Measurements from ENCODE around the gene CTCFL.

CTCFL gene

GRCh38 chr20:57559658-57560553 is 35.0 kb upstream of the CTCFL start:
- DNase-seq = no peak

DNA sequence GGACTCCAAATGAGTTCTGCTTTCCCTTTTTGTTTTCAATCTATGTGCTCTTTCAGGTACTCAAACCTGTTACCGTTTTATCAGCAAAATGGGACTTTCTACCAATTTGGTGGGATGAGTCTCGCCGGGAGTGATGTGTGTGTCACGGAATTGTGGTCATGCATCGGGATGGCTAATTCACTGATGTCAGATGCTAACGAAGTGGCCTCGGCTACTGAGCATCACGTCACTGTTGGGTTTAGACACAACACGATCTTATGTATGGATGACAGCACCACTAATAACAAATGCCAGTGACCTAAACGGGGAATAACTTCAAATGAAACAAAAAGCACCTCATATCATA is 34.3 kb upstream of the CTCFL start:
- DNase-seq = no peak

DNA sequence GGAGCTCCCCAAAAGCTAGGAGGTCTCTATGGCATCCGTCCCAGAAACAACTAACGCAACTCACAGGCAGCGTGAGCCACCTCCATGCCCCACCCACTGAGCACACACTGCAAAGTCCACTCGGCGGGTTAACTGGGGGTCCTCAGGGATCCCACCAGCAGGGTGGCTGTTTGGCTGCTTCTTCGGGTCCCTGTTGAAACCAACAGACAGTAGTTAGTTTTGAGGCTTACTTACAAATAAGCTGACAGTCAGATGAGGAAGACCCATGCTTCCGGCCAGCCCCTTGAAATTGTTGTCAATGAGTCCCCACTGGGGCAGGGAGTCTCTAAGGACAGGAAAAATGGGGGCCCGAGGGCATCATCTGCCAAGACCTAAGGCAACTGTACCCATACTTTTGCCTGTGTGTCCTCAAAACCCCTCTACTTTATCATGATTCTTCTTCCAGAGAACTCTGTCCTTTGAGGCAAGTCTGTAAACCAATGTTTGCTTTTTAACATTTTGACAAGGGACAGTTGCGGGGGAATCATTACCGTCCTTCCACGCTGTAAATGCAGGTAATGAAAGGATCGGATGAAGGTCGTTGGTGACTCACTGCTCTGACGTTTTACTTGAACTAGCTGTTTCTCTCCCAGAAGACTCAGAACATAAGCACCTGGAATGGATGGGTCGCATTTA is 33.8 kb upstream of the CTCFL start:
- no peak for DNase-seq

DNA sequence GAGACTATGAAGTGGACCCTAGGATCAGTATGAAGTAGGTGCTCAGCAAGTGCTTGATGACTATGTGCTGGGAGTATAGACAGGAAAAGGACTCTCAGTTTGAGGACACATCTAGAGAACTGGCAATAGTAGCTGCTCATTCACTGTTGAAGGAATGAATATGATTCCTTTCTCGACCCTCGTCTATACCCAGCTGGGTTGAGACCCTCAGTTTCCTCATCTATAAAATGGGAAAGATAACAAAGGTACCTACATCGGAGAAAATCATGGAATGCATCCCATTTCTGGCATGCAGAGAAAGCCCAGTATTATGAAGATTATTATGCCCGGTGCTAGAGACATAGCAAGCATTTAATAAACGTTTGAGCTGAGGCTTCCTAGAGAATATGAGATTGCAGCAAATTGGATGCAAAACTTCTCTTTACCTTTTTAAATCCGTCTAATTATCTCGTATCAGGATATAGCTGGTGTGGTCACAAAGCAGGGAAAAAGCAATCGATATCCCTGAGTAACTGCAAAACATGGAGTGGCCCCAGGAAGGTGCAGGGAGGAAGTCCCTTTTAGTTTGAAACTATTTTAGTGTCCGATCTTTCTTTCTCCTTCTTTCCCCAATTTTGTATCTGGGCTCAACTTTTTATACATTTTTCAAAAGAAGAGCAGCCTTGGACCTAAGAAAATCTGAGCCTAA is 33.1 kb upstream of the CTCFL start:
- DNase-seq = no peak

DNA sequence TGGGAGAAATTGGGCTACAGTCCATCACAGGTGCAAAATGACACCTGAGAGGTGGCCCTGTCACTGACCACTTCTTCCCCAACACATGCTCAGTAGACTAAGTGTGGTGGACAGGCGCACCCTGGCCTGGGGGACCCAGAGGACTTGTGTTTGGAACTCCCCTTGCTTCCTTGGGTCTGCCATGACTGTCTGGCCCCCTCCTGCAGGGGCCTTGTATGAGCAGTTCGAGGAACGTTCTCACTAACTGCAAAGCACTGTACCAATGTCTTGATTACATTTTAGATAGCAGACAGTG is 32.0 kb upstream of the CTCFL start:
- DNase-seq = no peak

DNA sequence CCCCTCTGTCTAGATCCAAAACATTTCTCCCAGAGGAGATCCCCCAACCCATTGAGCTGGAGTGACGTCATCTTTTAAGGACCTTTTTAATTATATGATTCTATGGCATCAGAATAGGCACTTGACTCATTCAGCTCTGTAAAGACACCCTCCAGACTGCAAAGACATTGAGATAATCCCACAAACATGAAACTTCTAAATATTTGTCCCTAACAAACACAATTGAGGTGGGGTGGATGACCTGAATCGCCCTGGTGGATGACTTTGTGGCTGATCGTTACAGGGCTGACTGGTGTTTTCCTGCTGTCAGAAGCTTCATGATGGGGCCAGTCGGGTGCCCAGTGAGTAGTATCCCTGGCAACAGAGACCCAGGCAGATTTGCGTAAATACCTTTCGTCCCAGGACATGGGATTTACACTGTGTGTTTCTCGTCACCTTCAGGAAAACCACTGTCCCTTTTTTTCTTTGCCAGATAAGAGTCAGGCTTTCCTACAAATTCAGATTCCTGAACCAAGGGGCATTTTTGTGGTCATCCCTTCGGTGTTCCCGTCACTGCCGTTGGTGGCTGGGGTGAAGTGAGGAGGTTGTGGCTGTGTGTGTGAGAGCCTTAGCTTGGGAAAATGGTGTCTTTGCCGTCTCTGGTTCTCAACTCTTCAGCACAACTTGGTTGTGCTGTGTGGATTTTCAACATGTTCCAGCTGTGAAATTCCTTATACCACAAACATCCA is 30.7 kb upstream of the CTCFL start:
- DNase-seq = no peak

- no peak for DNase-seq
Observed at GRCh38 chr20:57553376-57554018, 28.6 kb upstream of the CTCFL start.

DNA sequence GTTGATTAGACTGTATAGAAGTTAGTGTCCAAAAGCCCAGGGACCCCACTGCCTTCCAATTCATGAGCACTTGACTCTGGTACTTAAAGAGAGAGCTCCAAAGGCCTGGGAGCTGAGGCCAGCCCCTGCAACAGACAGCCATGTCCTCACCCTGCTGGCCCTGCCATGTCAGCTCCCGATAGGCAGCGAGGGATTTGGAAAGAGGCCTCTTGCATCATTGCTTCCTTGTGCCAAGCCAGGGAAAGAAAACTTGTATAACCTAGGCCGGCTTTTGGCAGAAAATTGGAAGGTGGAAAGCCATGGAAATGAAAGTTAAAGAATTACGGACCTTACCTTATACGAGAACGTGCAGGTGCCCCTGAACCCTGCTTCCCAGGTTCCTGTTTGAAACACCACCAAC is 27.5 kb upstream of the CTCFL start:
- no peak for DNase-seq

- no peak for DNase-seq
Observed at GRCh38 chr20:57548177-57549058, 23.5 kb upstream of the CTCFL start.

GRCh38 chr20:57546956-57547649 is 22.2 kb upstream of the CTCFL start:
- no peak for DNase-seq

DNA sequence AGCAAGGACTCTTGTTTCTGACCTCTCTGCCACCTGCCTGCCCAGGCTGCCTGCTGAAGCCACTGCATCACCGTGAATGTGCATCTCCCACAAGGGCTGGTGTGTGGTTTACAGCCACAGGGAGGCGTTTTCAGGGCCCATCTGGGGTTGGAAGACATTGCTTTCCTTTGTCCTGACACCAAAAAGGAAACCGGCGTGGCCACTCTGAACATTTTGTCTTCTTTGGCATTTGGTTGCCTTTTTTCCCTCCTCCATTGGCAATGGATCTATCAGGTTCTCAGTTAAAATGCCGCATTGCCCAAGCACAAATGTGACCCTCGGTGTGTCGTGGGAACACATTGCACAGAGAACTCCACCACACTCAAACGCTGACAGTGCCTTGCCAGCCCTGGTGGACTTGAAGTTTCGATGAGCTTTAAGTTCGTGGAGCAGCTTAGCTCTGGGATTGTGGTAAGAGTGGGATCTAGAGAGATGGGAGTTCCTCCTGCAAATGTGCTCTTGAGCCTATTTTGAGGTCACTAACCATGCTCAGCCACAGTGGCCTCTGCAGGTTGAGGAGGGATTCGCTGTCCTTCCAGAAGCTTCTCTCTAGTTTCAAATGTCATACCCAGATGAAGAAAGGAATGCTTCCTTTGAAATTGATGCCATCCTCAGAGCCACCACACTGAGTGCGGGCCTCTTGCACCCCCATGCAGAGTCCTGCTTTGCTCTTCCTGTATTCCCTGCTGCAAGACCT is 21.2 kb upstream of the CTCFL start:
- no peak for DNase-seq

GRCh38 chr20:57544838-57545564 is 20.1 kb upstream of the CTCFL start:
- DNase-seq = no peak

DNA sequence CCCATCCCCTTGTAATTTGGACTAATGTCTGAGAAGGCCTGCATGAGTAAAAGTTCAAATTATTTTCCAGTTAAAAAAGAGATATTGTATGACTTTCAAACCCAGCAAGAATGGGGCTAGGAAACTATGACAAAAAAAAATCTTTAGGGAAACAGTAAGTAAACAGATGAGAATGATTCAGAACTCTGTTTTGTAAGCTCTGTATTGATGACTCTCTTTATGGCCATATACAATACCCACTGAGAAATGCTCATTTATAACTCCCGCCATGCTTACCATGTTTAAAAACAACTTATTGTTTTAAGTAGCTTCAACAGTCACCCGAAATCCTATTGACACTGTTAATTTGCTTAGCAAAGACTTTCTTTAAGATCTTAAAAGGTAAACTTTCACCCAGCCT is 18.8 kb upstream of the CTCFL start:
- no peak for DNase-seq

- DNase-seq = no peak
Observed at GRCh38 chr20:57540890-57541580, 16.1 kb upstream of the CTCFL start.

- DNase-seq = no peak
Observed at GRCh38 chr20:57539889-57540288, 14.9 kb upstream of the CTCFL start.

GRCh38 chr20:57537822-57538221 is 12.9 kb upstream of the CTCFL start:
- DNase-seq = no peak

DNA sequence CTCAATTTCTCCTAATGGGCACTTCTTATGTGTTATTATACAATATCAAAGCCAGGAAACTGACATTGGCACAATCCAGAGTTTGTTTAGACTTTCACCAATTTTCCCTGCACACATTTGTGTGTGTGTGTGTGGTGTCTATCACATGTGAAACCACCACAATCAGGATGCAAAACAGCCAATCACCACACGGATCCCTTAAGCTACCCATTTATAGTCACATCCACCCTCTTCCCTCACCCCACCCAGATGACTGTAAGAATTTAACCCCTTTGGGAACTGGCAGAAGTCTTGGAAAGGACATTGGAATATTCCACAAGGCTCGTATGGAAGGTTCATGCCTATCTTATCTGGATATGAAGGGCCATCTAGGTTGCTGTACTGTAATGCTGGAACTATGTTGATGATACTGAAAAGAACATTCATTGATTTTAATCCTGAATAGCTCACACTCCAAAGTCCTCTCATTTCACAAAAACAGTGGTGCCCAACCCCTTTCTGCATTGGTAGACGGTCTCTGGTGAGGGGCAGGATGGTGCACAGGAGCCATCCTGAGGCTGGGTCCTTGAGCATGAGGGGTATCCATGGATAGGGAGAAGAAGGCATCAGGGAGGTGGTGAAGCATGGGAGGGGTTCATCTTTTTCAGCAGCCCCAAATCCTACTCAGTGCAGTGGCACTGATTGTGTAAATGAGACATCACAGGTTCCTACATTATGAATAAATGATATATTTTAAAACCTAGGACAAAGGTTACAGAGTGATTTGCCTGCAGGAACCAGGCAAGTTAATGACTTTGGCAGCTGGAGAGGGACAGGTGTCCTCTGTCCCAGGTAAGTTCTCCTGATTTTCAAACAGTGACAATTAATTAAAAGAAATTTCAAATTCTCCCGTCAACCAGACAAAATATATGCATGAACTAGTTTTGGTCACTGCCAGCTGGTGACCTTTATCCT is 12.1 kb upstream of the CTCFL start:
- no peak for DNase-seq

DNA sequence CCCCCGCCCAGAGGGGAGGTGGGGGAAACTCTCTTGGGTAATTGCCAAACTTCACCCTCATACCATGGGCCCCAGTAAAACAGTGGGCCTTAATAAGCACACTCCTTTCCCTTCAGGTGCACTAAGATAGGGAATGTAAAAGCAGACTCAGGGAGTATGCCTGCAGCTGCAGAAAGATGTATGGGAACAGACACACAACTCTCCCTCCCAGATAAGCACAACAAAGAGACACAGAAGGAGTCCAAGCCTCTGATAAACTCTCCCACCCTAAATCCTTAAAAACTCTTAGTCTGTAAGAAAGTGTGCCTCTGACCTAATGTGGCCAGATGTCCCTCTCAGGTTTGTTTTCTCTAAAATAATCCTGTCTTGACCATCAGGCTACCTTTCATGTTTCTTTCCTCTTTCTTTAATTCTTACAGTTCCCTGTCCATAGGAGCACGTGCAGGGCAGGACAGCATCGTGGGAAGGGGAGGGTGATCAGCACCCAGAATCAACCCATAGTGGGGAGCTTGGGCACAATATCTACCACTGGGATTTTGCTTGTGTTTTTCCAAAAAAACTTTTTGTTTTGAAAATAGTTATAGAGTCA is 11.3 kb upstream of the CTCFL start:
- no peak for DNase-seq

Data from stimulated activated CD4-positive, alpha-beta T cell treated with anti-CD3 and anti-CD28 coated beads, Interleukin-15, amount 100 ng/mL, for 24 hours (primary cell).